22Rv1 (cell line): ENCODE results near the gene EMILIN1.
"Not testable (repeated sequence)": the region's sequence is repeated elsewhere in the genome, so short reads cannot be mapped to it uniquely, and the experiment has no call there.

Experiments used
- H3K27ac ChIP-seq: fragments of 450-650 bp; 2 replicates; pipeline ENCODE4 v1.5.1; 2017
- ZFX ChIP-seq: fragments of 450-650 bp; IDR thresholded peaks from 2 replicates; pipeline ENCODE4 v1.6.1; 2017; ENCODE audit warnings: antibody characterized with exemption, borderline replicate concordance
- TF ChIP-seq, protein P1 (sequence below): fragments of 450-650 bp; IDR thresholded peaks from 2 replicates; pipeline ENCODE4 v1.5.1; 2017; ENCODE audit warnings: mild to moderate bottlenecking

The EMILIN1 gene

GRCh38 chr2:27074738-27075565 is 3.5 kb upstream of the EMILIN1 start:
- H3K27ac ChIP-seq: no peak overlapping the region
- TF ChIP-seq, protein P1, sequence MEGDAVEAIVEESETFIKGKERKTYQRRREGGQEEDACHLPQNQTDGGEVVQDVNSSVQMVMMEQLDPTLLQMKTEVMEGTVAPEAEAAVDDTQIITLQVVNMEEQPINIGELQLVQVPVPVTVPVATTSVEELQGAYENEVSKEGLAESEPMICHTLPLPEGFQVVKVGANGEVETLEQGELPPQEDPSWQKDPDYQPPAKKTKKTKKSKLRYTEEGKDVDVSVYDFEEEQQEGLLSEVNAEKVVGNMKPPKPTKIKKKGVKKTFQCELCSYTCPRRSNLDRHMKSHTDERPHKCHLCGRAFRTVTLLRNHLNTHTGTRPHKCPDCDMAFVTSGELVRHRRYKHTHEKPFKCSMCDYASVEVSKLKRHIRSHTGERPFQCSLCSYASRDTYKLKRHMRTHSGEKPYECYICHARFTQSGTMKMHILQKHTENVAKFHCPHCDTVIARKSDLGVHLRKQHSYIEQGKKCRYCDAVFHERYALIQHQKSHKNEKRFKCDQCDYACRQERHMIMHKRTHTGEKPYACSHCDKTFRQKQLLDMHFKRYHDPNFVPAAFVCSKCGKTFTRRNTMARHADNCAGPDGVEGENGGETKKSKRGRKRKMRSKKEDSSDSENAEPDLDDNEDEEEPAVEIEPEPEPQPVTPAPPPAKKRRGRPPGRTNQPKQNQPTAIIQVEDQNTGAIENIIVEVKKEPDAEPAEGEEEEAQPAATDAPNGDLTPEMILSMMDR: no peak
- TF ChIP-seq ZFX: no peak

- not testable (repeated sequence) for H3K27ac ChIP-seq
These were observed 2.9 kb upstream of the EMILIN1 start for GRCh38 chr2:27075566-27075871.

DNA sequence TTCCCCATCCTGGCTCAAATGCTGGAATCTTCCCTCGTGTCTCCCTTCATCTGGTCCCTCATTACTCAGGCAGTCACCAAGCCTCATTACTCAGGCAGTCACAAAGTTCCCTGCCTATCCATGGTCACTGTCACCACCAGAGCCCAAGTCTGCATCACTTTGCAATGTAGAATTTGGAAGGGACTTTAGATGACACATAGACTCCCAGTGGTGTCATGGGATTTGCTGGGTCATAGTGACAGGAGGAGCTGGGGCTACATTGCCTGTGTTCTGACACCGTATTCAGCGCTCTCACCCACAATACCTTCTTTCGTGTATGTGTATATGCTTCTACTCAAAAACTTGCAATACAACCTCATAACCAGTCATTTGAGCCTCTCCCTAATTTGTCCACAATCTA is 2.1 kb upstream of the EMILIN1 start:
- H3K27ac ChIP-seq: no peak overlapping the region
- TF ChIP-seq, protein P1: no peak
- TF ChIP-seq ZFX: no peak

DNA sequence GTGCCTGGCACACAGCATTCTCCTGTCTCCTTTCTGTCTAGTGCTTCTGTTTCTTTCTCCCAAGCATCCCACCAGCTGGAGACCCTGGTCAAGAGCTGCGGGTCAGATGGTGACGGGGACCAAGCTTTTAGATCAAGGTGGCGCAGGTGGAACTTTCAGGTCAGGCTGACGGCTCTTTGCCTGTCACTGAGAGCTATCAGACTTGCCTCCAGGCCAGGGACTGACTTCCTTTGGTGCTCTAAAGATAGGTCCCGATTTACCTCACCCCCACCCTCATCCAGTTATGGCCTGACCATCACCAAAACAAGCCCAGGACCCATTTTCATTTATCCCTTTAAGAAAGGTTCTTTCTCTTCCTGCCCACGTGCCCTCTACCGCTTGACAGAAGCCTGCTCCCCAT is 1.2 kb upstream of the EMILIN1 start:
- TF ChIP-seq, protein P1: no peak
- TF ChIP-seq ZFX: no peak
- no peak overlapping the region for H3K27ac ChIP-seq

- no peak overlapping the region for H3K27ac ChIP-seq
- TF ChIP-seq, protein P1: no peak
- no peak for TF ChIP-seq ZFX
These were observed 1.1 kb downstream of the EMILIN1 start for GRCh38 chr2:27079233-27080139.

- TF ChIP-seq, protein P1: no peak
- TF ChIP-seq ZFX: no peak
- H3K27ac ChIP-seq: no peak overlapping the region
These were observed 1.7 kb downstream of the EMILIN1 start for GRCh38 chr2:27080140-27080469.

- H3K27ac ChIP-seq: no peak overlapping the region
- TF ChIP-seq, protein P1: no peak
- TF ChIP-seq ZFX: no peak
These were observed 2.2 kb downstream of the EMILIN1 start for GRCh38 chr2:27080603-27080936.
